Measurements from ENCODE around the gene ACTR6. TPM values are rescaled to one million over a fixed set of nuclear protein-coding genes. Genes with fewer than 3 reads are reported as not detected.

ACTR6 gene
- total RNA-seq, 1 experiment from 2014 or later: 34.9 TPM

GRCh38 chr12:100166232-100166631 is 34.4 kb upstream of the ACTR6 start:
- Histone ChIP-seq H4K91ac (ENCODE audit: insufficient read length, low read depth, low read length) (no peak overlapping the region), H3K9me3 (ENCODE audit: control insufficient read depth, low read depth, low read length) (no peaks in the 10 kb centered on the region), H3K79me1 (ENCODE audit: insufficient read depth, low read depth, low read length, poor library complexity, severe bottlenecking) (no peaks in the 10 kb centered on the region), H3K4me1 (ENCODE audit: insufficient read depth, low read length) (no peaks in the 10 kb centered on the region; the same call in 1 of the 2 replicates), H3K14ac (ENCODE audit: insufficient read depth, low read length) (no peak overlapping the region), H3K4ac (ENCODE audit: low read depth, low read length) (no peak overlapping the region), H2AFZ (ENCODE audit: low read length) (no peak overlapping the region), H2BK15ac (ENCODE audit: low read depth, low read length) (no peak overlapping the region), H3K56ac (ENCODE audit: insufficient read length, low read depth, low read length) (no peak overlapping the region), H2BK20ac (ENCODE audit: low read depth, low read length, poor library complexity, severe bottlenecking) (no peak overlapping the region), H4K8ac (replicated peaks; ENCODE audit: insufficient read length, low read depth, low read length) (no peak overlapping the region), H3K27ac (ENCODE audit: insufficient read length, low read depth, low read length) (no peak overlapping the region), H3K23me2 (ENCODE audit: insufficient read length, low read depth, low read length, poor library complexity, severe bottlenecking) (no peaks in the 10 kb centered on the region), H3K9ac (ENCODE audit: extremely low read depth, insufficient read length, low read length) (no peak overlapping the region), H3K23ac (ENCODE audit: insufficient read length, low read depth, low read length) (no peak overlapping the region), H2BK5ac (ENCODE audit: insufficient read length, low read length) (no peak overlapping the region), H2BK120ac (ENCODE audit: low read depth, low read length, poor library complexity, severe bottlenecking) (no peak overlapping the region), H4K5ac (ENCODE audit: insufficient read length, low read depth, low read length) (no peak overlapping the region), H2AK5ac (ENCODE audit: insufficient read length, low read length) (no peak overlapping the region), H3T11ph (ENCODE audit: low read length) (no peak overlapping the region), H3K27me3 (ENCODE audit: insufficient read depth, low read length) (no peaks in the 10 kb centered on the region), H4K20me1 (ENCODE audit: control insufficient read depth, insufficient read depth, insufficient read length) (no peaks in the 10 kb centered on the region), H3K18ac (ENCODE audit: insufficient read length, low read depth, low read length) (no peak overlapping the region), H3K79me2 (ENCODE audit: insufficient read depth, low read length) (no peaks in the 10 kb centered on the region; the same call in 1 of the 2 replicates), H3K4me2 (ENCODE audit: insufficient read depth, insufficient read length, low read length) (no peak overlapping the region), H2BK12ac (ENCODE audit: insufficient read length, low read depth, low read length) (no peak overlapping the region)
- Mint-ChIP-seq H3K9me3 (peaks cover 2 to 8% of the 10 kb centered on the region in 2 experiments; a peak in 4 of 5 replicates), H3K4me3 (no peak overlapping the region), H3K4me1 (peaks cover 29 to 45% of the 10 kb centered on the region in 2 experiments), H3K36me3 (ENCODE audit: insufficient read depth in 1 of 3, low read depth in 3 of 3) (peaks cover 20 to 36% (median 28%) of the 10 kb centered on the region in 3 experiments), H3K27me3 (ENCODE audit: low read depth) (no peaks in the 10 kb centered on the region), H3K27ac (no peak overlapping the region)
- no CpG with 5 or more reads among the region's 10 CpGs for WGBS (ENCODE audit: extremely low coverage, insufficient read length, low lambda C conversion rate)
- DNase-seq: no peak
- TF ChIP-seq, protein P1, sequence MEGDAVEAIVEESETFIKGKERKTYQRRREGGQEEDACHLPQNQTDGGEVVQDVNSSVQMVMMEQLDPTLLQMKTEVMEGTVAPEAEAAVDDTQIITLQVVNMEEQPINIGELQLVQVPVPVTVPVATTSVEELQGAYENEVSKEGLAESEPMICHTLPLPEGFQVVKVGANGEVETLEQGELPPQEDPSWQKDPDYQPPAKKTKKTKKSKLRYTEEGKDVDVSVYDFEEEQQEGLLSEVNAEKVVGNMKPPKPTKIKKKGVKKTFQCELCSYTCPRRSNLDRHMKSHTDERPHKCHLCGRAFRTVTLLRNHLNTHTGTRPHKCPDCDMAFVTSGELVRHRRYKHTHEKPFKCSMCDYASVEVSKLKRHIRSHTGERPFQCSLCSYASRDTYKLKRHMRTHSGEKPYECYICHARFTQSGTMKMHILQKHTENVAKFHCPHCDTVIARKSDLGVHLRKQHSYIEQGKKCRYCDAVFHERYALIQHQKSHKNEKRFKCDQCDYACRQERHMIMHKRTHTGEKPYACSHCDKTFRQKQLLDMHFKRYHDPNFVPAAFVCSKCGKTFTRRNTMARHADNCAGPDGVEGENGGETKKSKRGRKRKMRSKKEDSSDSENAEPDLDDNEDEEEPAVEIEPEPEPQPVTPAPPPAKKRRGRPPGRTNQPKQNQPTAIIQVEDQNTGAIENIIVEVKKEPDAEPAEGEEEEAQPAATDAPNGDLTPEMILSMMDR (conservative IDR thresholded peaks at IDR 0.05): no peak
